Endothelial cell of umbilical vein (primary cell): ENCODE data around the gene ATG5. TPM values are rescaled to one million over a fixed set of nuclear protein-coding genes. Genes with fewer than 3 reads are reported as not detected.

Source experiments
- BruUV-seq: library from RNA; stranded (reverse); fragments of 400-500 nt; replicated peaks from 2 replicates; lab custom pipeline; 2021; lab: Mats Ljungman, UMichigan
- CTCF ChIA-PET: fragments of 300-600, 350-600 bp; sonication (Branson Sonifier 250); formaldehyde crosslinking; loops from one replicate; lab custom pipeline; 2021; ENCODE audit warnings: antibody characterized with exemption, inconsistent platforms; lab: Charles Lee
- POLR2A ChIA-PET: fragments of 300-600, 350-600 bp; sonication (Branson Sonifier 250); formaldehyde crosslinking; loops from one replicate; lab custom pipeline; 2021; ENCODE audit warnings: antibody characterized with exemption, inconsistent platforms; lab: Charles Lee
- DNase-seq: peaks from one replicate; pipeline ENCODE4 v3.0.0-alpha.2; 2011; ENCODE audit warnings: low read depth, low spot score
- FAIRE-seq: peaks from 2 replicates; lab custom pipeline; 2011; peaks lifted over from hg19 to GRCh38; lab: Jason Lieb, UNC
- H2AFZ ChIP-seq: 2 replicates; pipeline ENCODE4 v1.6.0; 2012; ENCODE audit warnings: low read depth, low read length, control low read depth, inconsistent platforms
- H3K27ac ChIP-seq: 2 replicates; pipeline ENCODE4 v1.5.1; 2011; ENCODE audit warnings: low read depth, mild to moderate bottlenecking, control low read depth, low read length, moderate library complexity; ENCODE audit not compliant: insufficient read depth
- H3K27me3 ChIP-seq, 2 experiments: 2 replicates each; pipeline versions ENCODE4 v1.6.0 to v1.6.1; 2011; ENCODE audit warnings: low read length in 2 of 2, mixed read lengths in 1 of 2; ENCODE audit not compliant: control insufficient read depth in 2 of 2, insufficient read depth in 2 of 2
- H3K36me3 ChIP-seq, 2 experiments: 2 replicates in 1 of 2; 3 replicates in 1 of 2; pipeline ENCODE4 v1.5.1; 2011; ENCODE audit warnings: low read length in 2 of 2, mild to moderate bottlenecking in 1 of 2, moderate library complexity in 1 of 2; ENCODE audit not compliant: control insufficient read depth in 2 of 2, insufficient read depth in 2 of 2; ENCODE audit errors: extremely low read depth in 1 of 2
- H3K4me1 ChIP-seq: 3 replicates; pipeline ENCODE4 v1.5.1; 2011; ENCODE audit warnings: mild to moderate bottlenecking, low read length; ENCODE audit not compliant: control insufficient read depth, insufficient read depth; ENCODE audit errors: extremely low read depth
- H3K4me2 ChIP-seq: 2 replicates; pipeline ENCODE4 v1.6.1; 2011; ENCODE audit warnings: low read length, control low read depth, mixed read lengths; ENCODE audit not compliant: insufficient read depth
- H3K4me3 ChIP-seq, 3 experiments: fragments of 200-600 bp in 1 of 3; sonication (generic), shearing (Covaris generic) in 1 of 3; replicated peaks in 1 of 3; 2 replicates each; pipeline ENCODE4 v1.5.1; 2011 to 2016; ENCODE audit warnings: control low read depth in 3 of 3, low read length in 3 of 3, mild to moderate bottlenecking in 2 of 3, inconsistent platforms in 1 of 3, low read depth in 1 of 3, moderate library complexity in 1 of 3; ENCODE audit not compliant: insufficient read depth in 1 of 3
- H3K79me2 ChIP-seq: 2 replicates; pipeline ENCODE4 v1.6.0; 2012; ENCODE audit warnings: low read length, inconsistent platforms; ENCODE audit not compliant: control insufficient read depth, insufficient read depth
- H3K9ac ChIP-seq: replicated peaks from 2 replicates; pipeline ENCODE3; 2011; ENCODE audit warnings: low read length, control low read depth; ENCODE audit not compliant: insufficient read depth; ENCODE audit errors: extremely low read depth
- H3K9me1 ChIP-seq: replicated peaks from 3 replicates; pipeline ENCODE4 v1.6.0; 2011; ENCODE audit warnings: mild to moderate bottlenecking, low read length; ENCODE audit not compliant: control insufficient read depth, insufficient read depth; ENCODE audit errors: extremely low read depth
- H3K9me3 ChIP-seq: replicated peaks from 2 replicates; pipeline ENCODE4 v1.5.1; 2012; ENCODE audit warnings: low read length, inconsistent platforms; ENCODE audit not compliant: control insufficient read depth, insufficient read depth
- H4K20me1 ChIP-seq: replicated peaks from 2 replicates; pipeline ENCODE3; 2011; ENCODE audit warnings: mild to moderate bottlenecking, low read length; ENCODE audit not compliant: control insufficient read depth, insufficient read depth; ENCODE audit errors: extremely low read depth
- CTCF ChIP-seq, 2 donors: IDR thresholded peaks; 1 replicate in 1 of 2; 2 replicates in 1 of 2; pipeline ENCODE4 v1.5.1; 2011; ENCODE audit warnings: low read length in 2 of 2, mild to moderate bottlenecking in 2 of 2, moderate library complexity in 2 of 2, control low read depth in 1 of 2, inconsistent platforms in 1 of 2, low read depth in 1 of 2; ENCODE audit not compliant: insufficient read depth in 1 of 2; ENCODE audit errors: extremely low read depth in 1 of 2
- EZH2 ChIP-seq: IDR thresholded peaks from 2 replicates; pipeline ENCODE4 v1.6.1; 2012; ENCODE audit warnings: borderline replicate concordance, low read depth, mild to moderate bottlenecking, moderate library complexity, low read length, inconsistent platforms; ENCODE audit not compliant: severe bottlenecking
- FOS ChIP-seq: IDR thresholded peaks from 2 replicates; pipeline ENCODE4 v1.6.1; 2011; ENCODE audit warnings: mild to moderate bottlenecking, low read length, moderate library complexity, borderline replicate concordance; ENCODE audit not compliant: insufficient read depth
- GATA2 ChIP-seq: IDR thresholded peaks from 2 replicates; pipeline ENCODE4 v1.7.0; 2011; ENCODE audit warnings: low read depth, mild to moderate bottlenecking, moderate library complexity, mixed read lengths, low read length; ENCODE audit not compliant: insufficient read length, insufficient read depth
- JUN ChIP-seq: IDR thresholded peaks from 2 replicates; pipeline ENCODE4 v1.6.1; 2011; ENCODE audit warnings: borderline replicate concordance, low read depth; ENCODE audit not compliant: insufficient read length, insufficient read depth
- MAX ChIP-seq: IDR thresholded peaks from 2 replicates; pipeline ENCODE4 v1.6.1; 2011; ENCODE audit not compliant: insufficient read depth, insufficient read length
- MYC ChIP-seq: IDR thresholded peaks from one replicate; pipeline ENCODE4 v1.6.1; 2011; ENCODE audit warnings: mild to moderate bottlenecking, low read depth, low read length
- POLR2A ChIP-seq: IDR thresholded peaks from 2 replicates; pipeline ENCODE4 v1.6.1; 2012; ENCODE audit warnings: low read depth, mild to moderate bottlenecking, control low read depth, low read length
- POLR2AphosphoS5 ChIP-seq: IDR thresholded peaks from 2 replicates; pipeline ENCODE4 v1.6.1; 2012; ENCODE audit warnings: low read depth, mild to moderate bottlenecking, control low read depth, low read length, moderate library complexity; ENCODE audit not compliant: insufficient read depth
- dilution Hi-C: fragments of 300-500 bp; cut with MboI; formaldehyde crosslinking; loops from one replicate; pipeline ENCODE4 v1.15.0; 2019; ENCODE audit warnings: low sequenced_read_pairs; ENCODE audit not compliant: extremely low pct_ligation_motif_present
- intact Hi-C: fragments of 100-400 bp; cut with micrococcal nuclease; formaldehyde crosslinking; loops from one replicate; pipeline ENCODE4 v1.10.0; 2022
- polyA plus RNA-seq, 4 experiments: library from polyadenylated mRNA; depleted of rRNA in 3 of 4; stranded (reverse) in 3 of 4; unstranded in 1 of 4; fragments of >200 nt; gene quantifications; 2 replicates each; pipeline versions ENCODE4 v1.2.1 to v1.2.3, GENCODE V29; 2011 to 2012; ENCODE audit warnings: missing spikeins in 1 of 4
- total RNA-seq: library from RNA; stranded (reverse); gene quantifications from 2 replicates; pipeline ENCODE4 v1.2.3, GENCODE V29; 2021

The ATG5 gene
- total and polyA plus RNA-seq, 2 donors (not counting 3 experiments of a cell fraction or from before 2014, with no cell fraction given): 14.1 to 32.8 TPM

DNA sequence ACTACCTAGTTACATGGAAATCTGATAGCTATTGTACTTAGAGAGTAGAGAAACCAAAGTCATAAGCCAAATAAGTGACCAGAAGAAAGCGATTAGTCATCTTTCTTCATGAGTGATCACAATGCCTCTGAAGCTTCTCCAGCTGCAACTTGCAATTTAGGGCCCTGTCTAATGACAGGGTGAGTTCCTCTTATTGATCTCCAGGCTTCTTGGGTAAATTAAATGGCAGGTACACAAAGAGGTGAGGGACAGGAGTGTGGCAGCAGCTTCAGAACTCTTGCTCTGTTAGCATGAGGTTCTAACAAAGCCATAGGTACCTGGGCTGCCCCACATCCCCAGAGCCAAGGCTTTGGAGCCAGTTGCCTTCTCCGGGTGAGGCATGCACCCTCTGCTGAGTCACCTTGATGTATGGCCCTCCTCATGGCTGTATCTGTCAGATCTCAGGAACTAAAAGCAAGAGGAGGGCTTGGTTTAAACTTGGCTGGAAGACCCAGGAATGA is 178.7 kb downstream of the ATG5 start:
- no peak for TF ChIP-seq CTCF (IDR thresholded peaks at IDR 0.05; ENCODE audit: extremely low read depth in 1 of 2, insufficient read depth in 1 of 2, low read depth in 1 of 2, low read length in 2 of 2)
- TF ChIP-seq GATA2: no peak
- TF ChIP-seq MYC: no peak
- no peak for TF ChIP-seq POLR2A
- no peak for TF ChIP-seq JUN
- no peak for TF ChIP-seq EZH2
- no peak for TF ChIP-seq MAX
- TF ChIP-seq POLR2AphosphoS5: no peak
- TF ChIP-seq FOS: no peak
- intact Hi-C loops: no loop called here
- Histone ChIP-seq H3K4me2 (no peak overlapping the region), H3K9me3 (no peaks in the 10 kb centered on the region), H3K9me1 (no peaks in the 10 kb centered on the region), H3K79me2 (no peaks in the 10 kb centered on the region), H3K27me3 (peaks cover 0 to 10% of the 10 kb centered on the region in 2 experiments), H3K27ac (no peak overlapping the region), H4K20me1 (no peaks in the 10 kb centered on the region), H3K4me1 (no peaks in the 10 kb centered on the region), H3K9ac (no peak overlapping the region), H3K36me3 (no peaks in the 10 kb centered on the region), H3K4me3 (no peak overlapping the region), H2AFZ (no peak overlapping the region)
- ChIA-PET CTCF (interaction anchor here (0.6 kb wide), 1 partner anchor 17 kb away, joined by 3 read pairs; no protein-coding TSS in a partner anchor), POLR2A (no interaction called here)
- DNase-seq (no peak), FAIRE-seq (no peak)
- no TSS peak for BruUV-seq
- dilution Hi-C loops: no loop called here
